GM21367 (cell line): ENCODE data around the gene FAM90A26.
"Not testable (repeated sequence)": the region's sequence is repeated elsewhere in the genome, so short reads cannot be mapped to it uniquely, and the experiment has no call there.

Experiments
- ATAC-seq: cut with Tn5 transposase; IDR thresholded peaks from one replicate; pipeline ENCODE4 v1.9.1; 2021; ENCODE audit not compliant: unreplicated experiment

The FAM90A26 gene

DNA sequence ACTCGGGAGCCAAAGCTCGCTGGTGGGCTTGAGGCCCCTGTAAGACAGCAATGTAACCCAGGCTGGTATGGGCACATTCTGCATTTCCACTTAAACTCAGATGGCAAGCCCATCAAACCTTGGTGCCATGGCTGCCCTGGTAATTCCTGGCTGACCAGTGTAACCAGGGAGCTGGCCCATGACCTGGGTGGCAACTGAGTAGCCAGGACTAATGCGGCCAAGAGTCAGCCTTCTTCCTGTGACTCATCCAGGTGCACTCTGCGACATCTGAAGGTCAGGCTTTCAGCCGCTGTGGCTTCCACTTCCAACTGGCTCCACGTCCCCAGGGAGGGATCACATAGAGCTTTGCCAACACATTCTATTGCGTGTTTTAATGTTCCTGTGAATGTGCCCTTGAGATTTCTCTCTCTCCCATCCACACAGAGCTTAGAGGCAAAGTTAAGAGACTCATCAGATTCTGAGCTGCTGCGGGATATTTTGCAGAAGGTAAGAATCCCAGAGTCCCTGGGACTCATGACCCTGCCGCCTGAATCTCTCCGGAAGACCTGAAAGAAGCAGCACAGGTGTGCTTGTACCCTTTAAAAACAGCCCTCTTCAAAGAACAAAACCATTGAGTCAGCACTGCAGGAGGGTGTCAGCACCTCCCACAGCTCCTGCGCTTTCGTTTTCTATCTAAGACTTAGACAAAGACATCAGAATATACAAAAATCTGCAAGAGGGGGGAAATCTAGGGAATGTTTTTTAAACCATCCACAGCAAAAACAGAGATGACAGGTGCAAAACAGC lies 14.9 kb upstream of the FAM90A26 start:
- ATAC-seq = not testable (repeated sequence)

DNA sequence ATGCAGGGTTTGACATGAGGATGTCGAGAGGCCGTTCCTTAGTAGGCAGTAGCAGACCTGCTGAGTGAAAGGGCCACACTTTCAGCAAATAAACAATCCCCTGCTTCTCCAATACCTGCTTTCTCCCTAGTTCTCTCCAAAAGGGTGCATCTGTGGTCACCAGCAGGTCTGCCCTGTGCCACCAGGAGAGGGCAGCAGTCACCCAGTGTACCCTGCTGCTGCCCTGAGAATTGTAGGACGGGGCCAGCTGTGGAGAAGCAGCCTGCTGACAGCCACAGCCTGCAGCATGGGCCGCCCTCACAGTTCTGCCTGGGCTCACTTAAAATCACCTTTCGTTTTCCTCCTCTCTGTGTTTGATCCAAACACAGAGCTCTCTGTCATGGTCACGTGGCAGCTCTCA lies 11.8 kb upstream of the FAM90A26 start:
- not testable (repeated sequence) for ATAC-seq

DNA sequence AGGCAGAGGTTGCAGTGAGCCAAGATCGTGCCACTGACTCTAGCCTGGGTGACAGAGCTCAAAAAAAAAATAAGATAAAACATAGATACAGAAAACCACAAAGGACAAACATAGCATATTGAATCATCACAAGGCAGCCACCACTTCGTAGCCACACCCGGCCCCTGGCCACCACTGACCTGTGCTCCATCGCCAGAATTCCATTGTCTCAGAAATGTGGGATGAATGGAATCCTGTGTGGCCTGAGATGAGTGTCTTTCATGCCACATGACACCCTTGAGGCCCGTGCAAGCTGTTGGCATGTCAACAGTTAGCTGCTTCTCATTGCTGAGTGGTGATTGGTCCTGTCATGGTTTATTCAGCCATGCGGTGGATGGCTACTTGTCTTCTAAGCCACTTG lies 10.2 kb upstream of the FAM90A26 start:
- ATAC-seq = not testable (repeated sequence)

DNA sequence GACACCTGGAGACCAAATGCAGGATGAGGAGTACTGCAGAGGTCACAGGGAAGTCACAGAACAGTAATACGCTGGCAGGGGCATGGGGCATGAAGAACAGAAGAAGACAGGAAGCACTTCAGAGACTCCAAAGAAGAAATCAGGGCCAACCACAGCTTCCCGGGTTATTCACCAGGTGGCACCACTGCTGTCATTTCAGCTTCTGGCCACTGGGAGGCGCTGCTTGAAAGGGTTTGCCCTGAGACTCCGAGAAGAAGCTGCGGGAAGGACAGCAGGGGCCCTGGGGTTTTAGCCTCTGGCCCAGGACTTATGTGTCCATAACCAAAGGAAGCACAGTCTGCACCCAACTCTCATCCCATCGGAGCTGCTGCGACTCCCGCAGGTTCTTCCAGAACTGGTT lies 4.2 kb upstream of the FAM90A26 start:
- not testable (repeated sequence) for ATAC-seq

DNA sequence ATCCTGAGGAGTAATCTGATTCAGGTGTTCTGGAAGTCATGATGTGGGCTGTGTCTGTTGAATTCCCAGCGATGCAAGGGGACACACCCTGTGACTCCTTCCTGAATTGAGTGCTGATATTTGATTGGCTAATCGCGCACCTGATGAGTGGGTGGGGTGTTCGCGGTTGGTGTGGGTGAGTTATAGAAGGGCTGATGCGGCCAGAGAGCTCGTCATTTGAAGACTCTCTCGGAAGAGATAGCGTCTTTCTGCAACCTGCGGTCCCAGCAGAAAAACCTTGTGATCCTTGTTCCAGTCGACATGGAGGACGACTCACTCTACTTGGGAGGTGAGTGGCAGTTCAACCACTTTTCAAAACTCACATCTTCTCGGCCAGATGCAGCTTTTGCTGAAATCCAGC lies 40.1 kb downstream of the FAM90A26 start, which contains the start of gene USP17L10:
TSS of gene USP17L10 (plus strand) at position 301 of the 400 bp plus-strand sequence. CDS start at position 301, 0 bp downstream.
- ATAC-seq = not testable (repeated sequence)

DNA sequence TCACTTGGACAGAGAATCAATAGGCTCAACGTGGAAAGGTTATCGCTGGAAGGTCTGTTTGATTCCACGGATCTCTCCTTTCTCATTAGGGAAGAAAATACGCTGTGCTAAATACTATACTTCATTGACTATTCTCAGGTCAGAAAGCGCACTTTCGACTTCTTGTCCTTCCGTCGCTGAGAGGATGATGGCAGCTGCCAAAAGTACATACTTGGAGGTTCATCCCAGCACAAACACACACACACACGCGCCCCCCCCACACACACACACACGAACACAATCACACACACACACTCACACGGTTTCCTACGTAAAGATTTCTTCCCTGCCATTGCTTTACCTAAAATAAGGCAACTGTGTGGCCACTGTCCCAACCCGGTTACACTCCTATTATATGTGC lies 44.5 kb downstream of the FAM90A26 start:
- not testable (repeated sequence) for ATAC-seq

DNA sequence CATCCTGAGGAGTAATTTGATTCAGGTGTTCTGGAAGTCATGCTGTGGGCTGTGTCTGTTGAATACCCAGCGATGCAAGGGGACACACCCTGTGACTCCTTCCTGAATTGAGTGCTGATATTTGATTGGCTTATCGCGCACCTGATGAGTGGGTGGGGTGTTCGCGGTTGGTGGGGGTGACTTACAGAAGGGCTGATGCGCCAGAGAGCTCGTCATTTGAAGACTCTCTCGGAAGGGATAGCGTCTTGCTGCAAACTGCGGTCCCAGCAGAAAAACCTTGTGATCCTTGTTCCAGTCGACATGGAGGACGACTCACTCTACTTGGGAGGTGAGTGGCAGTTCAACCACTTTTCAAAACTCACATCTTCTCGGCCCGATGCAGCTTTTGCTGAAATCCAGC lies 44.9 kb downstream of the FAM90A26 start, which contains the start of gene USP17L11:
TSS of gene USP17L11 (plus strand) at position 301 of the 400 bp plus-strand sequence. CDS start at position 301, 0 bp downstream.
- ATAC-seq = not testable (repeated sequence)

DNA sequence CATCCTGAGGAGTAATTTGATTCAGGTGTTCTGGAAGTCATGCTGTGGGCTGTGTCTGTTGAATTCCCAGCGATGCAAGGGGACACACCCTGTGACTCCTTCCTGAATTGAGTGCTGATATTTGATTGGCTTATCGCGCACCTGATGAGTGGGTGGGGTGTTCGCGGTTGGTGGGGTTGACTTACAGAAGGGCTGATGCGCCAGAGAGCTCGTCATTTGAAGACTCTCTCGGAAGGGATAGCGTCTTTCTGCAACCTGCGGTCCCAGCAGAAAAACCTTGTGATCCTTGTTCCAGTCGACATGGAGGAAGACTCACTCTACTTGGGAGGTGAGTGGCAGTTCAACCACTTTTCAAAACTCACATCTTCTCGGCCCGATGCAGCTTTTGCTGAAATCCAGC lies 49.6 kb downstream of the FAM90A26 start, which contains the start of gene USP17L12:
TSS of gene USP17L12 (plus strand) at position 301 of the 400 bp plus-strand sequence. CDS start at position 301, 0 bp downstream.
- not testable (repeated sequence) for ATAC-seq

DNA sequence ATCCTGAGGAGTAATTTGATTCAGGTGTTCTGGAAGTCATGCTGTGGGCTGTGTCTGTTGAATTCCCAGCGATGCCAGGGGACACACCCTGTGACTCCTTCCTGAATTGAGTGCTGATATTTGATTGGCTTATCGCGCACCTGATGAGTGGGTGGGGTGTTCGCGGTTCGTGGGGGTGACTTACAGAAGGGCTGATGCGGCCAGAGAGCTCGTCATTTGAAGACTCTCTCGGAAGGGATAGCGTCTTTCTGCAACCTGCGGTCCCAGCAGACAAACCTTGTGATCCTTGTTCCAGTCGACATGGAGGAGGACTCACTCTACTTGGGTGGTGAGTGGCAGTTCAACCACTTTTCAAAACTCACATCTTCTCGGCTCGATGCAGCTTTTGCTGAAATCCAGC lies 54.4 kb downstream of the FAM90A26 start, which contains the start of gene USP17L13:
TSS of gene USP17L13 (plus strand) at position 301 of the 400 bp plus-strand sequence. CDS start at position 301, 0 bp downstream.
- not testable (repeated sequence) for ATAC-seq
